ENCODE results near the gene IL1RAPL2.

GRCh38 chrX:104972737-104973136, 406.7 kb downstream of the IL1RAPL2 start:
- TF ChIP-seq ELK1 (IDR thresholded peaks at IDR 0.05; ENCODE audit: low read depth, low read length) (no peak), HOXB5 (CRISPR knock-in tag; IDR thresholded peaks at IDR 0.05) (no peak), CTCF (IDR thresholded peaks at IDR 0.05) (no peak), POLR2A (IDR thresholded peaks at IDR 0.05; ENCODE audit: low read length) (no peak), MAFK (IDR thresholded peaks at IDR 0.05; ENCODE audit: partially characterized antibody) (no peak), RARB (CRISPR knock-in tag; IDR thresholded peaks at IDR 0.05) (no peak), PBX3 (IDR thresholded peaks at IDR 0.05) (no peak), ESRRA (IDR thresholded peaks at IDR 0.05; ENCODE audit: borderline replicate concordance, low read length) (no peak), KDM1A (IDR thresholded peaks at IDR 0.05; ENCODE audit: low read depth) (no peak), RNF2 (IDR thresholded peaks at IDR 0.05; ENCODE audit: borderline replicate concordance, low read depth) (no peak), CBX2 (IDR thresholded peaks at IDR 0.05; ENCODE audit: borderline replicate concordance, low read depth) (no peak), REST (IDR thresholded peaks at IDR 0.05) (no peak), MAZ (IDR thresholded peaks at IDR 0.05; ENCODE audit: borderline replicate concordance, low read depth, low read length) (no peak), RAD21 (conservative IDR thresholded peaks at IDR 0.05 in 1 of 2, IDR thresholded peaks at IDR 0.05 in 1 of 2) (no peak)
